Activated naive CD8-positive, alpha-beta T cell treated with anti-CD3 and anti-CD28 coated beads, Interleukin-2, amount 10 ng/mL, durations not matched to agents 7 days and 5 days (primary cell): ENCODE results near the gene SOX4. TPM values are rescaled to one million over a fixed set of nuclear protein-coding genes. Genes with fewer than 3 reads are reported as not detected.
"Not testable (repeated sequence)": the region's sequence is repeated elsewhere in the genome, so short reads cannot be mapped to it uniquely, and the experiment has no call there.

ENCODE experiments used
- ATAC-seq: fragments of 150-1000 bp; cut with Tn5 transposase; one replicate; pipeline ENCODE4 v1.10.0; 2021; ENCODE audit warnings: low read depth, moderate library complexity
- POLR2A ChIA-PET: fragments of 350-600 bp; sonication (Branson Sonifier 250); formaldehyde crosslinking; loops from one replicate; lab custom pipeline; 2021; ENCODE audit warnings: antibody characterized with exemption; lab: Charles Lee
- DNase-seq: peaks from one replicate; pipeline ENCODE4 v3.0.0; 2021
- H3K27ac Mint-ChIP-seq: one replicate; pipeline ENCODE4 v1.8.0; 2022; ENCODE audit warnings: mild to moderate bottlenecking, mixed read lengths
- H3K27me3 Mint-ChIP-seq: one replicate; pipeline ENCODE4 v1.8.0; 2022; ENCODE audit warnings: mild to moderate bottlenecking, moderate library complexity, mixed read lengths
- H3K36me3 Mint-ChIP-seq: one replicate; pipeline ENCODE4 v1.8.0; 2021; ENCODE audit warnings: mild to moderate bottlenecking, mixed read lengths
- H3K4me1 Mint-ChIP-seq: one replicate; pipeline ENCODE4 v1.8.0; 2021; ENCODE audit warnings: mixed read lengths
- H3K4me3 Mint-ChIP-seq: one replicate; pipeline ENCODE4 v1.8.0; 2022; ENCODE audit warnings: mild to moderate bottlenecking, moderate library complexity, mixed read lengths
- H3K9me3 Mint-ChIP-seq: one replicate; pipeline ENCODE4 v1.8.0; 2021; ENCODE audit warnings: mixed read lengths
- total RNA-seq, 2 experiments: library from RNA; stranded (reverse); gene quantifications; one replicate each; pipeline ENCODE4 v1.2.3, GENCODE V29; 2021

The SOX4 gene
- total RNA-seq = under 1 TPM; 0.78 to 0.82 TPM

- ATAC-seq = peak; percentile 57
- peak within 1 kb of the TSS; percentile 70 for H3K27ac Mint-ChIP-seq
- peaks cover 1% of the 10 kb centered on the region for H3K36me3 Mint-ChIP-seq
- POLR2A ChIA-PET = interaction anchor here (0.6 to 1.7 kb wide), 5 partner anchors 158 to 1059 kb away, joined by 3 to 5 read pairs (median 4); partner anchors contain the start of gene CDKAL1
- peaks cover 51% of the 10 kb centered on the region for H3K27me3 Mint-ChIP-seq
- H3K9me3 Mint-ChIP-seq = no peaks in the 10 kb centered on the region
- peak within 1 kb of the TSS; percentile 88 for H3K4me3 Mint-ChIP-seq
- peaks cover 17% of the 10 kb centered on the region for H3K4me1 Mint-ChIP-seq
- peak; percentile 57 for DNase-seq
Measured at GRCh38 chr6:21593412-21593926, at the start of gene SOX4. SOX4 (plus strand) TSS chr6:21593751; CDS start chr6:21594535, 784 bp downstream.

- not testable (repeated sequence) for H3K9me3 Mint-ChIP-seq
Measured at GRCh38 chr6:21552286-21552685, 41.3 kb upstream of the SOX4 start.

GRCh38 chr6:21554286-21554685 lies 39.3 kb upstream of the SOX4 start:
- H3K4me3 Mint-ChIP-seq = no peak overlapping the region
- no peak overlapping the region for H3K27ac Mint-ChIP-seq
- POLR2A ChIA-PET = no interaction called here
- ATAC-seq (no peak), DNase-seq (no peak)
- H3K4me1 Mint-ChIP-seq = no peaks in the 10 kb centered on the region
- H3K9me3 Mint-ChIP-seq = no peaks in the 10 kb centered on the region
- H3K27me3 Mint-ChIP-seq = no peaks in the 10 kb centered on the region
- H3K36me3 Mint-ChIP-seq = no peaks in the 10 kb centered on the region

More at GRCh38 chr6:21552286-21552685, 41.3 kb upstream of the SOX4 start:
- DNase-seq, H3K27me3 Mint-ChIP-seq, POLR2A ChIA-PET, ATAC-seq, H3K4me1 Mint-ChIP-seq, H3K27ac Mint-ChIP-seq, H3K4me3 Mint-ChIP-seq, H3K36me3 Mint-ChIP-seq: not testable (repeated sequence)

- H3K9me3 Mint-ChIP-seq = no peaks in the 10 kb centered on the region
- H3K27ac Mint-ChIP-seq = no peak overlapping the region
- no peak overlapping the region for H3K4me3 Mint-ChIP-seq
- no peaks in the 10 kb centered on the region for H3K27me3 Mint-ChIP-seq
- POLR2A ChIA-PET = no interaction called here
- H3K4me1 Mint-ChIP-seq = no peaks in the 10 kb centered on the region
- ATAC-seq (no peak), DNase-seq (no peak)
- H3K36me3 Mint-ChIP-seq = no peaks in the 10 kb centered on the region
Measured at GRCh38 chr6:21555197-21555596, 38.4 kb upstream of the SOX4 start.

GRCh38 chr6:21556511-21556910 lies 37.0 kb upstream of the SOX4 start:
- POLR2A ChIA-PET = no interaction called here
- Mint-ChIP-seq H3K4me1 (no peaks in the 10 kb centered on the region), H3K4me3 (no peak overlapping the region), H3K36me3 (no peaks in the 10 kb centered on the region), H3K27me3 (no peaks in the 10 kb centered on the region), H3K27ac (no peak overlapping the region), H3K9me3 (no peaks in the 10 kb centered on the region)
- DNase-seq (no peak), ATAC-seq (no peak)

- Mint-ChIP-seq H3K27ac (no peak overlapping the region), H3K27me3 (no peaks in the 10 kb centered on the region), H3K4me1 (no peaks in the 10 kb centered on the region), H3K36me3 (no peaks in the 10 kb centered on the region), H3K9me3 (no peaks in the 10 kb centered on the region), H3K4me3 (no peak overlapping the region)
- POLR2A ChIA-PET = no interaction called here
- ATAC-seq (no peak), DNase-seq (no peak)
Measured at GRCh38 chr6:21556968-21557721, 36.4 kb upstream of the SOX4 start.

DNA sequence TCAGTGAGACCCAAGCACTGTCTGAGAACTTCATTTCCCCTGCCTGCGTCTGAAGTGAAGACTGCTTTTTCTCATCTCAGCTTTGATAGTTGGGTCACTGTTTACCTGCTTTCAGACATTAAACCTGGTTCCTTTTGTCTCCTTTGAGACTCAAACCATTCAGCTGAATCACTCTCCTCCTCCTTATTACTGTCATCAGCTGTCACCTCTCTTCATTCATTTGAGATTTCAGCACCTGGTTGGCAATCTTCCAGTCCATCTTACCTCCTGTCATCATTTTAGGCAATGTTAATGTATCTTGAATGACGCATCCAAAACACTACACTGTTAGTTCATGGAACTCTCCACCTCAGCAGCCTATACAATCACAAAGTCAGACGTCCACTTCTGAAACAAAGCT lies 34.3 kb upstream of the SOX4 start:
- H3K27me3 Mint-ChIP-seq = no peaks in the 10 kb centered on the region
- DNase-seq (no peak), ATAC-seq (no peak)
- no peak overlapping the region for H3K4me3 Mint-ChIP-seq
- no peaks in the 10 kb centered on the region for H3K9me3 Mint-ChIP-seq
- H3K27ac Mint-ChIP-seq = no peak overlapping the region
- H3K4me1 Mint-ChIP-seq = no peaks in the 10 kb centered on the region
- POLR2A ChIA-PET = no interaction called here
- no peaks in the 10 kb centered on the region for H3K36me3 Mint-ChIP-seq

DNA sequence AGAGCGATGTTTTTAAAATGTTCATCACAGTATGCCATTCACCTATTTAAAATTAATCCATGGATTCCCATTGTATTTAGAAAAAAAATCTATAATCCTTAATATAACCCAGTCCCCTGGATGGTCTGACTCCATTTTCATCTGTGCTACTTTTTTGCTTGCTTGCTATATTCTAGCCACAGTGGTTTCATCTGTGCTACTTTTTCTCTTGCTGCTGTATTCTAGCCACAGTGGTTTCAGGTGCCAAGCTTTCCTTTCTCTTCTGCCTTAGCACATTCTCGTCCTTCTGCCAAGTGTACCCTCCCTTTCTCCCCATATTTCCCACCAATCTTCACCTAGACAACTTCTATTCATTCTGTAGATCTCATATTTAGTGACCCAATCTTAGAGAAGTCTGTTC lies 33.3 kb upstream of the SOX4 start:
- H3K36me3 Mint-ChIP-seq = no peaks in the 10 kb centered on the region
- POLR2A ChIA-PET = no interaction called here
- no peaks in the 10 kb centered on the region for H3K9me3 Mint-ChIP-seq
- no peaks in the 10 kb centered on the region for H3K4me1 Mint-ChIP-seq
- H3K27ac Mint-ChIP-seq = no peak overlapping the region
- no peak overlapping the region for H3K4me3 Mint-ChIP-seq
- no peaks in the 10 kb centered on the region for H3K27me3 Mint-ChIP-seq
- DNase-seq = no peak
- ATAC-seq = no peak

GRCh38 chr6:21565431-21565830 lies 28.1 kb upstream of the SOX4 start:
- Mint-ChIP-seq H3K4me1 (no peaks in the 10 kb centered on the region), H3K27ac (no peak overlapping the region), H3K36me3 (no peaks in the 10 kb centered on the region), H3K9me3 (no peaks in the 10 kb centered on the region), H3K27me3 (peaks cover 8% of the 10 kb centered on the region), H3K4me3 (no peak overlapping the region)
- ATAC-seq (no peak), DNase-seq (no peak)
- POLR2A ChIA-PET = no interaction called here

GRCh38 chr6:21578523-21578922 lies 15.0 kb upstream of the SOX4 start:
- H3K36me3 Mint-ChIP-seq = no peaks in the 10 kb centered on the region
- no peak overlapping the region for H3K4me3 Mint-ChIP-seq
- no peaks in the 10 kb centered on the region for H3K27me3 Mint-ChIP-seq
- ATAC-seq (no peak), DNase-seq (no peak)
- no peaks in the 10 kb centered on the region for H3K4me1 Mint-ChIP-seq
- H3K27ac Mint-ChIP-seq = no peak overlapping the region
- peaks cover 2% of the 10 kb centered on the region for H3K9me3 Mint-ChIP-seq
- POLR2A ChIA-PET = no interaction called here

- DNase-seq (no peak), ATAC-seq (no peak)
- Mint-ChIP-seq H3K36me3 (no peaks in the 10 kb centered on the region), H3K4me3 (no peak overlapping the region), H3K9me3 (peaks cover 2% of the 10 kb centered on the region), H3K27me3 (peaks cover 22% of the 10 kb centered on the region), H3K4me1 (peaks cover 4% of the 10 kb centered on the region), H3K27ac (no peak overlapping the region)
- POLR2A ChIA-PET = no interaction called here
Measured at GRCh38 chr6:21582651-21583050, 10.9 kb upstream of the SOX4 start.

DNA sequence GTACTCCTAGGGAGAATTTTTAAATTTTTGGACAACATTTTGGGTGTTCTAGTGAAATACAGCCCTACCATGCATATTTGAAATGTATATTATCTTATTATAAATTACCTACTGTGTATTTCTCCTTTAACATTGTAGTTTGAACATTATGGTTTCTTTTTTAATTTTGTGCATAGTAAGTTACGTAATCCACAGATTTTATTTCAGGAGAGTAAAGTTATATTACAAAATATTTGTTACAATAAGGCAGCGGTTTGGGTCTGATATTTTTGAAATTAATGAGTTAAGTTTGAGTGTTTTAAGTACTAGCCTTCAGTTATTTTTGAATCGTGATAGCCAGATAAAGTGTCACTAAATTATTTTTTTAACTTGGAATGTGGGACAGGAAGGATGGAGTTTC lies 7.3 kb upstream of the SOX4 start:
- no peaks in the 10 kb centered on the region for H3K36me3 Mint-ChIP-seq
- no peak overlapping the region for H3K4me3 Mint-ChIP-seq
- DNase-seq (no peak), ATAC-seq (no peak)
- peaks cover 12% of the 10 kb centered on the region for H3K4me1 Mint-ChIP-seq
- H3K27me3 Mint-ChIP-seq = peaks cover 42% of the 10 kb centered on the region
- POLR2A ChIA-PET = no interaction called here
- H3K9me3 Mint-ChIP-seq = peaks cover 2% of the 10 kb centered on the region
- H3K27ac Mint-ChIP-seq = no peak overlapping the region

DNA sequence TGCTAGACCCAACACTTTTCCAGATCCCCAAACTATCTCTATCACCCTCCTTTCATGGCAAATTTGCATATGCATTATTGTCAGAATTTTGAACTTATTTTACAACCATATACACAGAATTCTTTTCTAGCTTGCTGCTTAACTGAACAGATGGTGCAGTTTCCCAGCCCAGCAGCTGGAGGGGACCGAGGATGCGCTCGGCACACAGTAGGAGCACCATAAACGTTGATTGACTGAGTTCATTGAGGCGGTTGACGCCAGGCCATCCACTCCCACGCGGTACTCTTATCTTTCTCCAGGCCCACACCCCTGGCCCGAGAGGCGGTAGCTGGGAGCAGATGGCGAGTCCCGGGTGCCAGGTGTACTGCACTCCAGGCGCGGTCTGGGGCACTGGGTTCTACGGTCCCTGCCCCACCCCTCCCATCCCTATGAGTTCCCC lies 6.8 kb upstream of the SOX4 start:
- Mint-ChIP-seq H3K4me1 (peaks cover 12% of the 10 kb centered on the region), H3K27ac (no peak overlapping the region), H3K27me3 (peaks cover 42% of the 10 kb centered on the region), H3K36me3 (no peaks in the 10 kb centered on the region), H3K9me3 (peaks cover 2% of the 10 kb centered on the region), H3K4me3 (peak overlapping the region; percentile 91)
- POLR2A ChIA-PET = no interaction called here
- DNase-seq (no peak), ATAC-seq (no peak)
